ENCODE data around the gene KCNH3.

DNA sequence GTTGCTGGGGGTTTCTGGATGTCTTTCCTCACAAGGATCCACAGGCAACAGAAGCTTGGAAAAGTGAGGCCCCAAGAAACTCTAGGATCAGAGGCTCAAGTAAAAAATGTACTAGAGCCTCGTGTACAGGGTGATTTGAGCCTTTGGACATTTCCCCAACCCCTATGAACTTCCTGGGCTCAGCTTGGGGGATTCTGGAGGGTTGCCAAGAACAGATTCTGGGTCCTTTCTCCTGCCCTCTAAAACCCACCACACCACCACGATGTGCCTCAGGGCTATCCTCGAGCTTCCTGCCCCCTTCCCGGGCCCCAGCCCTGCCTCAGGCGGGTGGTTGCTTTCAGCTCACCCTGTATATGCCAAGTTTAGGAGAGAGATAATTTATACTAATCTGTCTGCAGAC is 66.0 kb downstream of the KCNH3 start:
- TF ChIP-seq CTCF (IDR thresholded peaks at IDR 0.05) (no peak), POLR2A (IDR thresholded peaks at IDR 0.05) (no peak)

Measured in testis (tissue), 2 donors.